ENCODE measurements around the gene SRSF5.

DNA sequence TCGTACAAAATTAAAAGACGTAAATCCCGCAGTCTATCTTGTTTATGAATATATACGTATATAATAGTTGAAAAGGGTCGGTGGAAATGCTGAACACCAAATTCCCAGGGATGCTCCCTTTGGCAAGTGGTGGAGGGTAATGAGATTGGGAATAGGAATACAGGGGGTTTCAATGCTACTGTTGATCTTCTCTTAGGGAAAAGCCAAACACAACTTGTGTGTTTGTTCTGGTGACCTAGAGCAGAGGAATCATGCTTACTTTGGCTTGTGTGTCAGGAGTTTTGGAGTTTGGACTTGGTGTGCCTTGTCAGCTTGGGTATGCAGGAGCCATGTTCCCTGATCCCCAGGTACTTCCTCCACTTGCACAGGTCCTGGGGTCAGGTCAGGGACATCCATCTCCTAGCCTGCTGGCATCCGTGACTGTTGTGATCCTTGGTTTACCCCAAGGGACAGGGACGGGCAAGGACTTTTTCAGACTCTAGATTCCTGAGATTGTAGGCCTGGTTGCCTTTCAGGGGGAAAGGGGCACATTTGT, 26.0 kb downstream of the SRSF5 start:
- TF ChIP-seq ESRRG (CRISPR knock-in tag; IDR thresholded peaks at IDR 0.05) (no peak), CSDC2 (CRISPR knock-in tag; IDR thresholded peaks at IDR 0.05) (no peak), ZNF8 (CRISPR knock-in tag; IDR thresholded peaks at IDR 0.05) (no peak), ZNF565 (CRISPR knock-in tag; conservative IDR thresholded peaks at IDR 0.05; ENCODE audit: low read depth) (no peak), RARB (CRISPR knock-in tag; IDR thresholded peaks at IDR 0.05) (no peak), ZFP30 (CRISPR knock-in tag; IDR thresholded peaks at IDR 0.05) (no peak)
- TF ChIP-seq, protein P1, sequence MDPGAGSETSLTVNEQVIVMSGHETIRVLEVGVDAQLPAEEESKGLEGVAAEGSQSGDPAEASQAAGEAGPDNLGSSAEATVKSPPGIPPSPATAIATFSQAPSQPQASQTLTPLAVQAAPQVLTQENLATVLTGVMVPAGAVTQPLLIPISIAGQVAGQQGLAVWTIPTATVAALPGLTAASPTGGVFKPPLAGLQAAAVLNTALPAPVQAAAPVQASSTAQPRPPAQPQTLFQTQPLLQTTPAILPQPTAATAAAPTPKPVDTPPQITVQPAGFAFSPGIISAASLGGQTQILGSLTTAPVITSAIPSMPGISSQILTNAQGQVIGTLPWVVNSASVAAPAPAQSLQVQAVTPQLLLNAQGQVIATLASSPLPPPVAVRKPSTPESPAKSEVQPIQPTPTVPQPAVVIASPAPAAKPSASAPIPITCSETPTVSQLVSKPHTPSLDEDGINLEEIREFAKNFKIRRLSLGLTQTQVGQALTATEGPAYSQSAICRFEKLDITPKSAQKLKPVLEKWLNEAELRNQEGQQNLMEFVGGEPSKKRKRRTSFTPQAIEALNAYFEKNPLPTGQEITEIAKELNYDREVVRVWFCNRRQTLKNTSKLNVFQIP (CRISPR knock-in tag; IDR thresholded peaks at IDR 0.05; ENCODE audit: borderline replicate concordance, low read depth) = no peak
